ENCODE results near the gene CMSS1.
A peak's percentile ranks its signal among the peaks of the same experiment; 100 is the strongest.
"Not testable (repeated sequence)": the region's sequence is repeated elsewhere in the genome, so short reads cannot be mapped to it uniquely, and the experiment has no call there.

Gene CMSS1

GRCh38 chr3:100032243-100032642 is 214.6 kb downstream of the CMSS1 start:
- peak; percentile 14 for DNase-seq

GRCh38 chr3:100033184-100033583 is 215.5 kb downstream of the CMSS1 start:
- DNase-seq: no peak

DNA sequence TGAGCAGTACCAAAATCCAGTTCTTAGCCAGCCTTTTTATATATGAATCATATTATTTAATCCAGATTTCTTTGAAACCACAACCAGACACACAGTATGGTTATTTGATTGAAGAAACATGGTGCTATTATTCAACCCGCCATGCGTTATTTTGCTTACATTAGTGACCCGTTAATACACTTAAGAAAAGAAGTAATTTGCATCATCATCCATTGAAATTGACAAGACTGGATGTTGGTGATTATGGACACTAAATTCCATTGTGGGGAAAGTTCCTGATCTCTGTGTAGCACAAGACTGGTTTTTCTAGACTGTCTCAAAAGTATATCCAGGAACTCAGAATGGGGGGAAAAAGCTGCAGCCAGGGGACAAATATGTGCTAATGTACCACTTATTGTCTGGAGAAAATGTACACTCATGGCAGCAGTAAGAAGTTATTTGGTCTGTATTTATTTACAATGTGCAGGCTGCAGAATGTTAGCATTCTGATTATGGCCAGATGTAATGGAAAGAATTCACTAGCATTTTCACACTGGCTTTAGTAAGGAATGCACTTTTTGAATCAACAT is 216.3 kb downstream of the CMSS1 start:
- DNase-seq: no peak

GRCh38 chr3:100039075-100039474 is 221.4 kb downstream of the CMSS1 start:
- DNase-seq: no peak

GRCh38 chr3:100040451-100041225 is 223.0 kb downstream of the CMSS1 start:
- peak; percentile 36 for DNase-seq

- DNase-seq: peak; percentile 73
Observed at GRCh38 chr3:100041328-100041749, 223.7 kb downstream of the CMSS1 start.

DNA sequence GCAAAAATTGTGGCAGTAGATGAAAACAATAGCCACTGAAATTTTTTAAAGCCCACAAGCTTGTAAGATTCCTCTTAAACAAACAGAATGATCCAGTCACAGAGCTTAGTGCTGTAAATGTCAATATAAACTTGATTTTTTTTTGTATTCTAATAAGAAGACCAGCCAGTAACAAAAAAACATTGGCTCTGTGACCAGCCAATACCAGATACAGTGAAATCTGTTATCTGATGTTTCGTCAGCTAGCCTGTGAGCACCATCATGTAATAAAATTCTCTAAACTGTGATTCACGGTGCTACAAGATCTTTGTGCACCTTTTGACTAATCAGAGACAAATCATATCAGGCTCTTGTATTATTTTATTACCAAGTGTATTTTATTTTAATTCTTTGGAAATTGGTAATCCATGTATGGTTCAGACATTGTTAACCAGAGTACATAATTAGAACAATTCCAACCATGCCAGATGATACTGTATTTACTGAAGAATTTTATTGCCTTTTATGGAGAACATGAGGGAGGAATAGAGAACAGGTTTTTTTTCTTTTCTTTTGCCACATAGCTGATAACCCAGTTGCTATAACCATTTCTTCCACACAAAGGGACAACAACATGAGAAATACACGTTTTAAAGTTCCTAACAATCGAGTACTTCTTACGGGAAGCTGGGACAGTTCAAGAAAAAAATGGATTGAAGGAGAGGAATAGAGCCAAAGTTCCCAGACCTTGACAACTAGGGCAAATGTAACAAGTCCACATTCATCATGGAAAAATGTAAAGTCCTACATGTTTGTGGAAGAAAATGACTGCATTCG is 224.7 kb downstream of the CMSS1 start:
- no peak for DNase-seq

DNA sequence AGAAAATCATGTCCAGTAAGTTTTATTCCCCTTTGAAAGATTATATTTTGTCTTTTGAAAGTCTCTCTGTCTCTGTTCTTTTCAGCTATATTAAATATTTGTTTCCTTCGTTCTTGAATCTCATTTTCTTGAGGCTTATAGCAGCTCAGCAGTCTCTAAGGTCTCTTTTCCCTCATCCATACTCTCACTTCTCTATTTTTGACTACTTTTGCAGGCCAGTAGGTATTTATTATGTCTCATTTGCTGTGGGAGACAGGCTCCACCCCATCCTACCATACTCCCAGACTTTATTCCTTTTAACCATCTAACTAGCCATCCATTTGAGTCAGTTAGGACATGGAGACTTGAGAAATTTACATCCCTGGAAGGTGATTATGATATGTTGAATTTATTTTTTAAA is 225.6 kb downstream of the CMSS1 start:
- DNase-seq: no peak

GRCh38 chr3:100044369-100044768 is 226.7 kb downstream of the CMSS1 start:
- DNase-seq: no peak

- DNase-seq: peak; percentile 73
Observed at GRCh38 chr3:100045696-100046095, 228.0 kb downstream of the CMSS1 start.

GRCh38 chr3:100046986-100047385 is 229.3 kb downstream of the CMSS1 start:
- no peak for DNase-seq

DNA sequence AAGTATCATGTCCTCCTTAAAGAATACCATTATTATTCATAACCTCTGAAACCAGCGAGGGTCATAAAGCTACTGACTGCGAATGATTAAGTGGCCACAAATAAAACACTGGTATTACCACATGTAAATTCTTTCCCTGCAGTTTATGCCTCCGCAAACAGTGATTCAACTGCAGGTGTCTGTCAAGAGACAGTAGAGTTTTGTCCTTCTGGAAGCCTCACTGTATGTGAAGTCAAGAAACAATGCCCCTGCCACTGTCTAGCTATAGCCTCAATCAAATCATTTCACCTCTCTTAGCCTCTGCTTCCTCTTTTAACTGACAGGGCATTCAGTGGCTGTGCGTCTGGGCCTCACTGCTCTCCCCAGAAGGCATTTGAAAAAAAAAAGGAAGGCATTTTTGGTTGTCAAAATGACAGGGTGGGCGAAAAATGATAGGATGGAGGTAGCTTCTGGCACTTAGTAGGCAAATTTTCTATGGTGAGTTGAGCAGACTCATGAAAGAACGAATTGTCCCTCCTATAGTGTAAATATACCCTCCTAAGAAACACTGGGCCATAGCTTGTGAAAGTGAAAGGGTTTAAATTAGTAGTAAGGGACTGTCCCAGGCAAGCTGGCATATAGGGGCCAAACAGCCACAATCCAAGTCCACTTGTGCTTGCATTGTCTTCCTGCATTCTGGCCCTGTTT is 229.9 kb downstream of the CMSS1 start:
- no peak for DNase-seq

GRCh38 chr3:100048248-100048647 is 230.6 kb downstream of the CMSS1 start:
- no peak for DNase-seq

GRCh38 chr3:100051513-100051912 is 233.9 kb downstream of the CMSS1 start:
- DNase-seq: not testable (repeated sequence)

DNA sequence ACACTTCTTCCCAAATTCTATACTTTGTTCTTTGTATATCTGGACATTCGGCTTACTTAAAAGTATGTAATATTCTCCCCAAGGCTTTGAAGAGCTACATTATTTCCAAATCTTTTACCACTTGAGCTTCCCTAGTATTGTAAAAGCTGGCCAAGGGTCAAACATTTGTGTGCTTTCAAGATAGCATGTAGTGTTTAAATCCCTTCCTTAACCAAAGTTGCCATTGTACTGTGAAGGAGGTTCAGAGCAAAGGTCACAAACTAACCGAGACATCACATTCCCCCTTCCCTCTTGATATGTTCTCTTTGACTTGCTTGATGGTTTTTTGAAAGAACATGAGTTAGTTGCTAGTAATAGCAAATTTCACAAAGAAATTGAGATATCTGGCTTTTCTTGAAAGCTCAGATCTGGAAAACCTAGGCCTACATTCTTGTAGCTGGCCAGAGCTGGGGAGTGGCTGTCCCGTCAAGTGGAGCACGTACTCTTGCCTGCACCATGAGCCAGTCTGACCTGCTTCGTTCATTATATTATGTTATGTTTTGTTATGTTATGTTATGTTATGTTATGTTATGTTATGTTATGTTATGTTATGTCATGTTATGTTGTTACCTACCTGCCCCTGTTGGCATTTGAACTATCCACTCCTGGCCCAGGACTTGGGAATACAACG is 236.4 kb downstream of the CMSS1 start:
- DNase-seq: no peak

- DNase-seq: no peak
Observed at GRCh38 chr3:100057716-100058575, 240.3 kb downstream of the CMSS1 start.

DNA sequence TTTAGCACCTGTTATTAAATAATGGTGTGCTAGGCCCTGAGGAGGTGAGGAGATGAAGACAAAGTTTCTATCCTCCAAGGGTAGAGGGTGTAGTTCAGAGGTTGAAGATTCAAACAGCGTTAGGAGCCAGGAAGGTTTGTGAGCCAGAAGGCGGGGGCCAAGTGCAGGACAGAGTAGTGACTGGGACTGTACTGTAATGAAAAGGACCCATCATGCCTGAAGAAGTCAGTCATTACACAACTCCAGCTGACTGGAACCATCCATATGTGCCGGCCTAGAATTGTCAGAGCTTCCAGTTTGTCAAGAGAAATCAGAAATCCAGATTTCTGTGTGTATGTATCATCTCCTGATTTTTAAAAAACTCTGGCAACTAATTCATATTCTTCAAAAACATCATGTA is 241.8 kb downstream of the CMSS1 start:
- DNase-seq: no peak

DNA sequence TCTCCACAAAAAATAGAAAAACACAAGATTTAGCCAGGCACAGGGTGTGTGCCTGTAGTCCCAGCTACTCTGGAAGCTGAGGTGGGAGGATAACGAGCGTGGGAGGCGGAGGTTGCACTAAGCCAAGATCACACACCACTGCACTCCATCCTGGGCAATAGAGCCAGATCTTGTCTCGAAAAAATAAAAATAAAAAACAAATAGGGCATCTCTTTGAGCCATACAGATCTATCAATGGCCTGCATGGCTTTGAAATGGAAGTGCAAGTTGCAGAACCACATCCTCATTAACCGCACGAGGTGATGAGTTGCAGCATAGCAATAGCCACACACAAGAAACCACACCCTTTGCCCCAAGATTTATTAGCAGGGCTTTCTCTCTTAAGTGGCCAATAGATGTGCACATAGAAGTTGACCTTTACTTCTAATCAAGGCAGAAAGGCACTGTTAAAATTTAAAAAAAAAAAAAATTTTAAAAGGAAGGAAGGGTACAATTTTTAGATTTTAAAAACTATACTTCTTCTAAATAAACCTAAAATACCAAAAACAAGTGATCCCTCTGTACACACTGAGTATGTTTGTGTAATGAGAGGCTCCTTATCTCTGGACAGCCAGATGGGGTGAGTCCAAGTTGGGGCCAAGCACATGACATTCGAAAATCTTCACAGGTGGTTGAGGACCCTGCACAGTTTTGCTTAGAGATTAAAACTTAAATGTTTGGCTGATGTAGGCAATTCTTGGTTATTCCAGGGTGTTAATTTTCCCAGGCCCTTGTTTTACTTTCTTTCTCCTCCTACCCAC is 243.2 kb downstream of the CMSS1 start:
- DNase-seq: no peak

DNA sequence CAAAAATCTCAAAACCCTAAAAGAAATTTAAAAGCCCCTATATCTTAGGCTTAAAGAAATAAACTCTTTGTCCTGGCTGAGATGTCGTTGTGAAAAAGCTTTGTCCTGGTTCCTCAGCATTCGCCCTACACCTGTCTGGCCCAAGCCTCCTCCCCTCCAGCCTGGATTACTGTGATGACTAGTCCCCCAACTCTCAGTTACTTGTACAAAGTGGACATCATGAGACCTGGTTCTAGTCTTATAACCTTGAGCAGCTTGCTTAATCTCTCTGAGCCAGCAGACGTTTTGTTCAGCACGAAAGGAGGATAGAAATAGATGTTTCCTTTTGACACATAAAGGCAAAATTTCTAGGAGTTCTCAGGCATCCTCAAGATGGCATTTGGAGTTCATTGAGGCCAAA is 245.0 kb downstream of the CMSS1 start:
- DNase-seq: no peak

DNA sequence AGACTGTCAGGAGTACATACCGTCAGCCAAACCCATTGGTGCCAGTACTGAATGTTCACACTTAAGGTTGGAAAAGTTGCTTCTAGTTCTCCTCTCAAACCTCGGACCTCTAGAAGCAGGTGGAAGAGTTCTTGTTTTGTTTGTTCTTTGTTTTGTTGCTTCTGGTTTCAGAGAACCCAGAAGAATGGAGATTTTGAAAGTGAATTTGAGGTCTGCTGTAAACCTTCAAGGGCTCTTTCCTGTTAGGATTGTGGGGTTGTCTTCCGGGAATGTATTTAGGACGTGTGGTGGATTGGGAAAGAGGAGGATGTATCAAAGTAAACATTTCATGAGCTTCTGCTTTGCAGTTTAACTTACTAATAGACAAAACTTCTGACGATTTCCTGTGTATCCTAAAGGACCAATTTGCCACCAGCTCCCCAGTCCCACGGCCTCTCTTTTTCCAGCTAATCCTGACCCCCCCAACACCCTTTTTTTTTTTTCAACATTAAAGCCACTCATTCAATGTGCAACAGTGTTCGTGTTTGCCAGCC is 246.3 kb downstream of the CMSS1 start:
- DNase-seq: no peak
